GM12801 (cell line): ENCODE results near the gene RAB3IL1.

Source experiments
- TF ChIP-seq, protein P1 (sequence below): IDR thresholded peaks from one replicate; pipeline ENCODE4 v1.5.1; 2011; ENCODE audit warnings: control low read depth; ENCODE audit not compliant: insufficient read length; ENCODE audit errors: extremely low read depth

RAB3IL1 gene

DNA sequence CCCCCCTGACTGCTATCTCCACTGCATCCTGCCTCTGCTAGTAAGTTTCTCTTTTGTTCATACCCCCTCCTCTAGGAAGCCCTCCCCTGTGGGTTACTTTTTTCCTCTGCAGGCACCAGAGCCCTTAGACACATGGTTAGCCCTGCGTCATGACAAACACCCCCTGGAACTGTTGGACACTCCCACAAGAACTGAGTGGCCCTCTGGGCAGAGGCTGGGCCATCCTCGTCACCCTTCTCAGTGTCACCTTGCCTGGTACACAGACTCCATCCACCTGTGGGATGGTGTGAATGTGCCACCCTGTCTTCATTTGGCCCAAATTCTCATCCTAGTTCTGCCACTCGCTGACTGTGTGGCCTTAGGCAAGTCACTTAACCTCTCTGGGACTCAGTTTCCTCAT, 4.1 kb upstream of the RAB3IL1 start:
- TF ChIP-seq, protein P1, sequence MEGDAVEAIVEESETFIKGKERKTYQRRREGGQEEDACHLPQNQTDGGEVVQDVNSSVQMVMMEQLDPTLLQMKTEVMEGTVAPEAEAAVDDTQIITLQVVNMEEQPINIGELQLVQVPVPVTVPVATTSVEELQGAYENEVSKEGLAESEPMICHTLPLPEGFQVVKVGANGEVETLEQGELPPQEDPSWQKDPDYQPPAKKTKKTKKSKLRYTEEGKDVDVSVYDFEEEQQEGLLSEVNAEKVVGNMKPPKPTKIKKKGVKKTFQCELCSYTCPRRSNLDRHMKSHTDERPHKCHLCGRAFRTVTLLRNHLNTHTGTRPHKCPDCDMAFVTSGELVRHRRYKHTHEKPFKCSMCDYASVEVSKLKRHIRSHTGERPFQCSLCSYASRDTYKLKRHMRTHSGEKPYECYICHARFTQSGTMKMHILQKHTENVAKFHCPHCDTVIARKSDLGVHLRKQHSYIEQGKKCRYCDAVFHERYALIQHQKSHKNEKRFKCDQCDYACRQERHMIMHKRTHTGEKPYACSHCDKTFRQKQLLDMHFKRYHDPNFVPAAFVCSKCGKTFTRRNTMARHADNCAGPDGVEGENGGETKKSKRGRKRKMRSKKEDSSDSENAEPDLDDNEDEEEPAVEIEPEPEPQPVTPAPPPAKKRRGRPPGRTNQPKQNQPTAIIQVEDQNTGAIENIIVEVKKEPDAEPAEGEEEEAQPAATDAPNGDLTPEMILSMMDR: no peak

DNA sequence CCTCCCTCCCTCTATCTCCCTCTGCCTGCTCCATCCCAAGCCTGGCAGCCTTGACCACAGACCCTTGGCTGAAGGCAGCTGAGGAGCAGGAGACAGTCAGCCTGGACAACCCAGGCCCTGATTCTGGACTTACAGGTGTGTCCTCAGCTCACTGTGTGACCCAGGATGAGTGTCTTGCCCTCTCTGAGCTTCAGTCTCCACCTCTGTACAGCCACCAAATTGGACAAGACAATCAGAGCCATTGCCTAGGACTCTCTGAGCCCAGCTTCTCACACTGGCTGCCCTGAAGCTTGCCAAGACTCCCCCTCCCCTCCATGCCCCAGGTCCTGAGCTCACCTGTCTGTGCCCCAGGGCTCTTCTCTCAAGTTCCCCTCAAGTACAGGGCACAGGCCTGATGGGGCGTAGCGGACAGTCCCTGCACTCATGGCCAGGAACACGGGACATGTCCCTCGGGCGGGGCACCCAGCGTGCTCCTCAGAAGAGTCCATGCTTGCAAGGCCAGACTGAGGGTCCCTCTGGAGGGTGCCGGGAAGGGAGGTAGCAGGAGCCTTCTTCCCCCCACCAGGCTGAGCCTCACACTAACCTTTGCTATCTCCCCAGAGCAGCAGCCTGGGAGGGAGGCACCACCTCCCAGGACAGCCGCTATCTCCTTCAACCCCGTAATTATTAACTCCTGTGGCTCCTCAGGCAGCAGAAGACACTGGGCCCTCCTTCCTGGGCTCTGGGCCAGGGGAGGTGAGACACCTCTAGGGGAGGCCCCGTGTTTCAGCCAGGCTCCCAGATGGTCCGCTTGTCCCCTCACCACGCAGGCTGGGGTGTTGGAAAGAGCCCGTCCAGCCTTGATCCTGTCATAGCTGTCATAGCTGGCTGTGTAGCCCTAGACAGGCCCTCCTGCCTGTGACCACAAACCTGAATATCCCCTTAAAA, 2.6 kb upstream of the RAB3IL1 start:
- TF ChIP-seq, protein P1: no peak

DNA sequence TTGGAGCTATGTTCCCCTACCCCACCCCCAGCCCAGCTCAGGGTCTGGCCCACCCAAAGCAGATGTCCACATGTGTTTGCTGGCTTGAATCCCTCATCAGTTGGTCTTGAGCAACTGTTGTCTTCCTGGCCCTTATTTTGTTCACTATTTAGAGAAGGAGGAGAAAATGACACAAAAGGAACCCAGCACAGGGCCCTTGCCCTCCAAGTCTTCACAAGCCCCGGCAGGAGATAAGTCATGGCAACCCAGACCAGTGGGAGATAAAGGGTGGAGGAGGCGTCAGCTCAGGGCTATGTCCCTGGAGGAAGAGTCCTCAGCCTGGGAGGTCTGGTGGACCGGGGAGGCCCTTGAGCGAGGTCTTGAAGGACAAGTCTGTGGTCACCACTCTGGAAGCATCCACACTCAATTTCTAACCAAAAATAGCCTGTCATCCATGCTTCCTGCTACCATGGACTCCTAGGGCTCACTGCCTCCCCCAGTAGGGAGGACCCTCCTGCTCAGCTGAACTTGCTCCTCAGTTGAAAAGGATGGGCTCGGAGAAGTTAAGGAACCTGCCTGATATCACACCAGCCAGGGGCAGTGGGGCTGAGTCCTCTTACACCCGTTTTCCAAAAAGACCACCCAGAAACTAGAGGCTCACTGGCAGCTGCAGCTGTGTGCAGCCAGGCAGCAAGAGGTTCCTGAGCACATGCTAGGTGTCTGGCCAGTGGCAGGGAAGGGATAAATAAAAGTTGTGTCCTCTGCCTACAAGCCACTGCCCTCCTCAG, 1.8 kb upstream of the RAB3IL1 start:
- TF ChIP-seq, protein P1: no peak

DNA sequence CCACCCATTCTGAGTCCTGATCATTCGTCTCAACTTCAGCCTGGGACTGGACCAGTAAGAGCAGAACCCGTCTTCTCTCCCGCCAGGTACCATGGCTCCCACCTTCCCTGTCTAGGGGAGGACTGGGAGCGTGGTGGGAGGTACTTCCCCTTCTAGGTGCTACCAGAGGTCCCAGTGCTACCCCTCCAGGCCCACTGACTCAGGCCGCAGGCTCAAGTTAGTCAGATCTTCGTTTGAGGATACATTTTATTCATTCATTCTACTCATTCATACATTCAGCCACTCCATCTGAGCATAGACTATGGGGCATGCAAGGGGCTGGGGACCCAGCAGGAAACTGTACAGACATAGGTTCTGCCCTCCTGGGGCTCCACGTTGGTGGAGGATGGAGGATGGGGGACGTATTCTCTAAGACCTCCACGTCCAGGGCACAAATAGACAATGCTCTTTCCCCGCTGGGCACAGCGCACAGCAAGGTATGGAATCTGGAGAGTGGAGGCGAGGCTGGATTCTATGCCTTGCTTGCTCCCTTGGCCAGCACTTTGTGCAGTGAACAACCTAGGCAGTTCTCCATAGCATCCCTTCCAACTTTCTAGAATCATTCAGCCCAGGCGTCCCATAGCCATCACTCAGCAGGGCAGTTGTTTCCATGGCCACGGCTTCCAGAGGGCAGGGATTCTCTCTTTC, 1.0 kb upstream of the RAB3IL1 start:
- TF ChIP-seq, protein P1: no peak

DNA sequence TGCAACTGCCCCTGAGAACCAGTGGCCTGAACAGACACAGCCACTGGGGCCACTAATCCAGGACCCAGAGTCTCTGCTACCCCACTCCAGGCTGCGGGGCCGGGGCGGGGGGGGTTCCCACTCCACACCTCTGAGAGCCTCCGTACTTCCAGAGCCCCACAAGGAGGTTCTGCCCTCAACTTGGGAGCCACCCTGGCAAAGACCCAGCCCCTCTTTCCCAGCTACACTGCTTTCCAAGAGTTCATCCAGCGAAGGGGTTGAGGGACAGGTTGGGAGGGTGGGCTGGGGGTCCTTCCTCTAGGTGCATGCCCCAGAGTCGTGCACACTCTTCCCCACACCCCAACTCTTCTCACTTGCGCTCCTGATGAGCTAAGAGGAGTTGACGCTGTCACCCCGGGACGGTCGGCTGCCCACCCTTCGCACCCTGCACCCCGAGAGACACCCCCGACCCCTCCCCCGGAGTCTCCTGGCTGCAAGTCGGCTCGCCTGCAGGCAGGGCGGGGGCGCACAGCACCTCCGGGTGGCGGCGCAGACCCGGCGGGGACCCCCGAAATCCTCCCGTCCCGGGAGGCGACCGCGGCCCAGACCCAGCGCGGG, 531 bp downstream of the RAB3IL1 start:
- TF ChIP-seq, protein P1: no peak

DNA sequence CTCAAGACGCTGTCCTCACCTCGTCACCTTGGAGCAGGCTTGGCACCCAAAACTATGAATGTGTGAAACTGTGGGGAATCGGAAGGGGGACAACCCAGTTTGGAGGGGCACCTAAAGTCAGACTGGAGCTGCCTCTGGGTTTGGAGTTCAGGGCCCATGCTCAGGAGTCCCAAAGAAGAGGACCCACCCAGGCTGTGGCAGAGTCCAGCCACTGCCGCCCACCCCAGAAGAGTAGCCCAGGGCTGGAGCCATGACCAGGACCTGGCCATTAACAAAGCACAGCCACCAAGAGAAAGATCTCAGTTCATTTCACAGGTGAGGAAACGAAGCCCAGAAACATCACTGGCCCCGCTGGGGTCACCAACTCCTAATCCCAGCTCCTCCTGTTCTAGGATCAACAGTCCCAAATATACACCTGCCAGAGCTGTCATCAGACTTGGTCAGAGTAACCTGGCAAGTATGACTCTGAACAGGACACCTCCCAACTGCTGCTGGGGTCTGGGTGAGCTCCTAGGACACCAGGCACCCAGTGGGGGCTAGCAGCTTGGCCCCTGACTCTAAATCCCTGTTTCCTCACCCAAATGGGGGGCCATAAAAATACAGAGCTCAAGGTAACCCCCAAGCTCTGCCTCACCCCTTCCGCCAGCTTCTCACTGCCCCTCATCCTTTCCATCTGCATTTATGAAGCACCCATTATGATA, 2.7 kb downstream of the RAB3IL1 start:
- TF ChIP-seq, protein P1: no peak
